ENCODE results near the gene SEPTIN3.

- no peak for TF ChIP-seq CTCF (IDR thresholded peaks at IDR 0.05)
- TF ChIP-seq POLR2A (IDR thresholded peaks at IDR 0.05) = no peak
Observed at GRCh38 chr22:41969110-41969646, at the start of gene SEPTIN3.
